NOMO-1 treated with DMSO at 0.1 percent for 48 hours (cell line): ENCODE data around the gene GRIN2D.
A peak's percentile ranks its signal among the peaks of the same experiment; 100 is the strongest.

Source experiments
- DNase-seq: peaks from one replicate; lab custom pipeline; 2025; ENCODE audit not compliant: unreplicated experiment; lab: John Stamatoyannopoulos, UW

GRIN2D gene

GRCh38 chr19:48397263-48398101 is 4.0 kb downstream of the GRIN2D start:
- no peak for DNase-seq

- DNase-seq: no peak
Observed at GRCh38 chr19:48398102-48398374, 4.6 kb downstream of the GRIN2D start.

DNA sequence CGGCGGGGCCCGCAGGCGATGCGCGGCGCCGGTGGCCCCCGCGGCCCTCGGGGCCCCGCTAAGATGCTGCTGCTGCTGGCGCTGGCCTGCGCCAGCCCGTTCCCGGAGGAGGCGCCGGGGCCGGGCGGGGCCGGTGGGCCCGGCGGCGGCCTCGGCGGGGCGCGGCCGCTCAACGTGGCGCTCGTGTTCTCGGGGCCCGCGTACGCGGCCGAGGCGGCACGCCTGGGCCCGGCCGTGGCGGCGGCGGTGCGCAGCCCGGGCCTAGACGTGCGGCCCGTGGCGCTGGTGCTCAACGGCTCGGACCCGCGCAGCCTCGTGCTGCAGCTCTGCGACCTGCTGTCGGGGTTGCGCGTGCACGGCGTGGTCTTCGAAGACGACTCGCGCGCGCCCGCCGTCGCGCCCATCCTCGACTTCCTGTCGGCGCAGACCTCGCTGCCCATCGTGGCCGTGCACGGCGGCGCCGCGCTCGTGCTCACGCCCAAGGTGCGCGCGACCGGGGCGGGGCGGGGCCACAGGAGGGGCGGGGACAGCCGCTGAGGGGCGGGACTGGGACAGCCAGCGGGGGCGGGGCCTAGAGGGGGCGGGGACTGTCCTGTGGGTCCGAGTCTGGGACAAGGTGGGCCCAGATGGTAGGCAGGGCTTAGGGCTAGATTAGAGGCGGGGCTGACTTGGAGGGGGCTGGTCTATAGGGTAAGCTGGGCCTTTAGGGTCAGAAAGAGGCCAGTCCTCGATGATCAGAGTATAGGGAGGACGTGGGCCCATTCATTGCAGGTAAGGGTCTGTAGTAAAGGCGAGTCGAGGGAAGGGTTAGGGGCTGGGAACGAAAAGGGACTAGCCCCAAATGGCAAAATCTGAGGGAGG is 5.1 kb downstream of the GRIN2D start:
- peak; percentile 95 for DNase-seq

DNA sequence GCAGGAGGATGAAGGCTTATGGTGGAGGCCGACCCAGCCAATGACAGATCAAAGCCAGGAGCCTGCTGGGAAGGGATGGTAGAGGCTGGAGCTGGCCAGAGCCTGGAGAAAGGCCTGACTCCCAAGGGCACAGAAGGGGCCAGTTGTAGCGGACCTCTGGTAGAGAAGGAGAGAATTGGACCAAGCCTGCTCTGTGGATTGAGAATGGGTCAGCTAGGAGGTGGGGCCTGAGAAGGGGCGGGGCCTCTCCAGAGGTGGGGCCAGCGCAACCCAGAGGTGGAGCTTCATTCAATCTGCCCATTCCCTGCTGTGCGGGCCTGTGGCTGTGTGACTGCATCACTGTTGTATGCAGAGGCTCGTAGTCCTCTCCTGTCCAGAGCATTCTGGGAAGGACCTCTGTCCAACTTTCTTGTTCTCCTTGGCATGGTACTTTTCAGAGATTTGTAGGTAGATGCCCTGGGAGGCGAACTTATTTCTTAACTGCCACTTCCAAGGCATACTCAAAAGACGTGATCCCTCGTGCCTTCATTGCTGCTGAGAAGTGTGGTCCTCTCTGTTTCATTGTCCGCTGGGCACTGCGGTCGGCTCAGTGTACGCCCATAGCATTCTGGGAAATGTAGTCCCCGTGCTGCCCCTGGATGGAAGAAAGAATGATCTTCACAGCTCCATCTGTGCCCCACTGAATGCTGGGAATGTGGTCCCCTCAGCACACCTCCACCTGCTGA is 6.7 kb downstream of the GRIN2D start:
- DNase-seq: no peak

GRCh38 chr19:48401287-48401686 is 7.8 kb downstream of the GRIN2D start:
- no peak for DNase-seq

- peak; percentile 7 for DNase-seq
Observed at GRCh38 chr19:48403606-48404005, 10.1 kb downstream of the GRIN2D start.

GRCh38 chr19:48405010-48405659 is 11.7 kb downstream of the GRIN2D start:
- DNase-seq: no peak

DNA sequence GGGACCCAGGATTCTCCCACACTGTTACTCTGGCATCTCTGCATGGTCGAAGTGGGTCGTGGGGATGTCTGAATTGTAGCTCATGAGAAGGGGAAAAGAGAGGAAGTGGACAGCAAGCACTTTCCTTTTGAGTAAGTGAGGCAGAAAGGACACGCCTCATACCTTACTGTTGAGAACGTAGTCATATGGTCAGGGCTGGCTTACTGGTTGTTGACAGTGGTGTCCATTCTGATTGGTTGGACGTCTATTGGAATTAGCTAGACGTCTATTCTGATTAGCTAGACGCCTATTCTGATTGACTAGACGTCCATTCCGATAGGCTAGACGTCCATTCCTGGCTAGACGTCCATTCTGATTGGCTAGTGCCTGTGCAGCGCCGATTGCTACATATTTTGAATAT is 12.4 kb downstream of the GRIN2D start:
- no peak for DNase-seq

DNA sequence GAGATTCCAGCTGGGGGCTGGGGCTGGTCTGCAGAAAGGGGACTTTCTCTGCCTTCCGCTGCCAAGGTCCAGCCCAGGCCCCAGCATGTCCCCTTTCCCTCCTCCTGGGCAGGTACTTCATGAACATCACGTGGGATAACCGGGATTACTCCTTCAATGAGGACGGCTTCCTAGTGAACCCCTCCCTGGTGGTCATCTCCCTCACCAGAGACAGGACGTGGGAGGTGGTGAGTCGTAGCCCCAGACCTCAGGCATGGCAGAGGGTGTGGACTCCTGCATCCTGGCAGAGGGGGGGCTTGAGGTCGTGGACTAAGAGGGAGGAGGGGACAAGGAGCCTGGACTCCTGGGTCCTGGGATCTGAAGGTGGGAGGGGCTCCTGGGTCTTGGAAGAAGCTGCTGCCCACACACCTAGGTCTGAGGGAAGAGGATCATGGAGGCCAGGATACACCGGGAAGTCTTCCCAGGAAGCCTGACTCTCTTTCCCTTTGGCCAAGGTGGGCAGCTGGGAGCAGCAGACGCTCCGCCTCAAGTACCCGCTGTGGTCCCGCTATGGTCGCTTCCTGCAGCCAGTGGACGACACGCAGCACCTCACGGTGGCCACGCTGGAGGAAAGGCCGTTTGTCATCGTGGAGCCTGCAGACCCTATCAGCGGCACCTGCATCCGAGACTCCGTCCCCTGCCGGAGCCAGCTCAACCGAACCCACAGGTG is 20.6 kb downstream of the GRIN2D start:
- DNase-seq: no peak

DNA sequence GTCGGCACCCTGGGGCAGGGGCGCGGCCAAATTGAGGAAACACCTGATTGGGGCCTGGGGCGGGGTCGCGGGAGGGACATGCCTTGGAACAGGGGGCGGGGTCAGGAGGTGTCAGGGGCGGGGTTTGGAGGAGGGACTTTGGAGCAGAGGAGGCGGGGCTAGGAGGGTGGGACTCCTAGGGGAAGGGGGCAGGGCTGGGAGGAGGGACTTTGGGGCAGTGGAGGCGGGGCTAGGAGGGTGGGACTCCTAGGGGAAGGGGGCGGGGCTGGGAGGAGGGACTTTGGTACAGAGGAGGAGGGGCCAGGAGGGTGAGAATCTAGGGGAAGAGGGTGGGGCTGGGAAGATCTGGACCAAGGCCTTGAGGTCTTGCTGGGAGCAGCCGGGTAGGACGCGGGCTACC is 21.9 kb downstream of the GRIN2D start:
- peak; percentile 58 for DNase-seq

DNA sequence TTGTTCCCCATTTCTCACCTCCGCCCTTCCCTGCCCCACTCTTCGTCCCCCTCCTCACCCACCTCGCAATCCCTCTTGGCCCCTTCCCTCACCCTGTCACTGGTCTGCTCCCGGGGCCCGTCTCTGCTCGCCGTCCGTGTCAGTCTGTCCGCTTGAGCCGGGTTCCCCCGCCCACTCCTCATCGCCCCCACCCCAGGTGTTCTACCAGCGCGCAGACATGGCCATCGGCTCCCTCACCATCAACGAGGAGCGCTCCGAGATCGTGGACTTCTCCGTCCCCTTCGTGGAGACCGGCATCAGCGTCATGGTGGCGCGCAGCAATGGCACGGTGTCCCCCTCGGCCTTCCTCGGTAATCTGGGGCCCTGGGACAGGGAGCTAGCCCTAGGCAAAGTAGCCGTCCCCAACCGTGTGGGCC is 22.3 kb downstream of the GRIN2D start:
- no peak for DNase-seq

- no peak for DNase-seq
Observed at GRCh38 chr19:48417421-48417820, 24.0 kb downstream of the GRIN2D start.

DNA sequence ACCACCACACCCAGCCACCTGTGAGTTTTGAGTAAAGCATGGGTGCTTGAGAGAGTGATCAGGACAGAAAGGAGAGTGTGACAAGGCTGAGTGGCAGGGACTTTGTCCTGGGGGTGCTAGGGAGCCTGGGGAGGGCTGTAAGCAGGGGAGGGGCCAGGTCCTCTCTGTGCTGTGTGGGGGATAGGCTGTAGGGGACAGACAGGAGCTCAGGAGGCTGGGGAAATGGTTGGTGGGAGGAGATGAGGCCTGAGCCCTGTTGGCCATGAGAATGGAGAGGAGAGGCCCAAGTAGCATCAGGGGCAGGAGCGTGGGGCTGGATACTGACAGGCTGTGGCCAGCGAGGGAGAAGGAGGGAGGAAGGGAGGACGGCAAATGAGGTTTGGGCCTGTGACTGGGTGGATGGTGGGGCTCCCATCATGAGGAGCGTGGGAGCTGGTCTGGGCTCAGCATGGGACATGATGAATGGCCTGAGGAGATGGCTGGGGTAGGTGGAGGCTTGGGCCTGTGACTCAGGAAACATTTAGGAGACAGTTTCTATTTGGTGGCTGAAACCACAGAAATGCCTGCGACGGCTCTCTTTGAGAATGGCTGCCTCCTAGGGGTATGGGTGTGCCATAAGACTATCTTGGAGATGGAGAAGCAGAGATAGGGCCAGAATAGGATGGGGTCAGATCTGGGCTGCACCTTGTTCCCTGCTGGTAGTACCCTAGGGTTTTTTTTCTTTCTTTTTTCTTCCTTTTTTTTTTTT is 25.0 kb downstream of the GRIN2D start:
- DNase-seq: no peak

DNA sequence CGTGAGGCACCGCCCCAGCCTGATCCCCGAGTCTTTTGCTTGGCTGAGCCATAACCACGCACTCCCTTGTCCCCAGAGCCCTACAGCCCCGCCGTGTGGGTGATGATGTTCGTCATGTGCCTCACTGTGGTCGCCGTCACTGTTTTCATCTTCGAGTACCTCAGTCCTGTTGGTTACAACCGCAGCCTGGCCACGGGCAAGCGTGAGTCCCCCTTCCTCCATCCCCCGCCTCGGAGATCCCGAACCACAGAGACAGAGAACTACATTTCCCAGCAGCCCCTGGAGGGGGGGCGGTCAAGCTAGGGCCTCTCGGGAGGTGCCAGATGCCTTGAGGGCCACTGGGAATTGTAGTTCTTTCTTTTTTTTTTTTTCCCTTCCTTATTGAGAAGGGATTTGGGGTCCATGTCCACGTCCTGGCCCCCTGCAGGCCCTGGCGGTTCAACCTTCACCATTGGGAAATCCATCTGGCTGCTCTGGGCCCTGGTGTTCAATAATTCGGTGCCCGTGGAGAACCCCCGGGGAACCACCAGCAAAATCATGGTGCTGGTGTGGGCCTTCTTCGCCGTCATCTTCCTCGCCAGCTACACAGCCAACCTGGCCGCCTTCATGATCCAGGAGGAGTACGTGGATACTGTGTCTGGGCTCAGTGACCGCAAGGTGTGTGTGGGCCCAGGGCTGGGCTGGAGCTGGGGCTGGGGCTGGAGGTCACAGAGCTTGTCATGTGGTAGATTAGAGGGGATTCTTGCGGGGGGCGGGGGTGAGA is 25.9 kb downstream of the GRIN2D start:
- no peak for DNase-seq

GRCh38 chr19:48421548-48421947 is 28.1 kb downstream of the GRIN2D start:
- no peak for DNase-seq

DNA sequence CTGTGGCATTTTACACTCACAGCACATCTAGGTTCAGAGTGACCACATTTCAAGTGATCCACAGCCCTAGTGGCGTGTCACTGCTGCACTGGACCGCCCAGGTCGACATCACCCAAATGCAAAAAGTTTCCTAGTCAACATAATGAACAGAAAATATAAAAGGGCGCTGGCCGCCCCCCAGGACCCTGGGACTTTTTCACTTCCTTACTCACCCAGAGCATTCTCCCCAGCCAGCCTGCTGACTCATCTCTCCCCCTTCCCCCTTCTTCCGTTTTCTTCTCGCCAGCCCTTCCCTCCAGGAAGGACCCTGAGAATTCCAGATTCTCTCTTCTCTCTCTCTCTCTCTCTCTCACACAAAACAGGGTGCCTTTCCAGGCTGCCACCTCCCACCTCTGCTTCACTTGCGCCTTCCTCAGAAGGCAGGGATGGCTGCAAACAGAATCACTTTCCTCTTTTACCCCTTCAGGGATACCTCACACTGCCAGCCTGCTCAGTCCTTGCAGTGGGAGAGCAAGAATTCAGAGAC is 31.3 kb downstream of the GRIN2D start:
- DNase-seq: peak; percentile 30

DNA sequence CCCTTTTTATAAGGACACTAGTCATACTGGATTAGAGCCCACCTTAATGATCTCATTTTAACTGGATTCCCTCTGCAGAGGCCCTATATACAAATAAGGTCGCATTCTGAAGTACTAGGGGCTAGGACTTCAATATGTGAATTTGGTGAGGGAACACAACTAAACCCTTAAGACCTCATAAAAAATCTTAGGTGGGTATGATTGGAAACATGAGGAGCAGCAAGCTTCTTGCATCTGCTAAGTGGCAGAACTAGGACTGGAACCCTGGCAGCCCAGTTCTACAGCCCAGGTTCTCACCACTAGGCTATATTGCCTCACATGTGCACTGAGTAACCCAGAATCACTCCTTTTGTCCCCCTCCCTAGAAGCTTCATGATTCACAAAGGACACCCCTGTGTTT is 35.2 kb downstream of the GRIN2D start:
- DNase-seq: no peak

DNA sequence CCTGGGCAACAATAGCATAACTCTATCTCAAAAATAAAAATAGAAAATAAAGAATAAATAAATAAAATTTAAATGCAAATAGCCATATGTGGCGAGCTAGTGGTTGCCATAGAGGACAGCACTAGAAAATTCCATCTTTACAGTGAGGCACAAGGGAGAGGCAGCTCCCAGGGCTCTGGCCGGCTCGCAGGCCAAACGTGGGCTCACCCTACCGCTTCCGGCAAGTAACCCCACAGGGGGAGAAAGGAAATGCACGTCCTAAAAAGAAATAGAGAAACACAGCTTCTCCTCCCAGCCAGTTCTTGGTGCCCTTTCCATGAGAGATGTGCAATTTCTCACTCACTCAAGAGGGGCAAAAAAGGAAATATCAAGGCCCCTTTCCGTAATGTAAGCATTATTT is 39.9 kb downstream of the GRIN2D start:
- DNase-seq: no peak

DNA sequence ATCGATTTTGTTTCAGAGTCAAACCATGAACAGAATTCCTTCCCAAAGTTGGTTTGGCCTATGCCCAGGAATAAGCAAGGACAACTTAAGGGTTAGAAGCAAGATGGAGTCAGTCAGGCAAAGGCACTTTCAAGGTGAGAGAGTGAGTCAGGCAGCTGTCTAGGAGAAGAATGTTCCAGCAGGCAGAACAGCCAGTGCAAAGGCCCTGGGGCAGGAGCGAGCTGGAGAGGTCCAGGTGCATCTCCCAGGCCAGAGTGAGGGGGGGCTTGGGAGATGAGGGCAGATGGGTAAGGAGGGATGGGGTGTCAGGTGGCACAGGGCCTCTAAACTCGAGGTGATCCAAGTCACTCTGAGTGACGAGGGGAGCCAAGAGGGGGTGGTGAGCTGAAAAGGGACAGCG is 43.1 kb downstream of the GRIN2D start:
- DNase-seq: no peak
